Testis (tissue), 2 donors: ENCODE results near the gene PDC.

Experiments used
- CTCF ChIP-seq, 3 experiments: fragments of 450-650 bp in 2 of 3; fragments of 200-600 bp in 1 of 3; sonication (generic) in 1 of 3; IDR thresholded peaks; one replicate each; pipeline ENCODE4 v1.5.1; 2016 to 2019; ENCODE audit warnings: antibody characterized with exemption in 3 of 3, mild to moderate bottlenecking in 2 of 3, moderate library complexity in 1 of 3
- POLR2A ChIP-seq: fragments of 450-650 bp; IDR thresholded peaks from one replicate; pipeline ENCODE4 v1.6.1; 2017; ENCODE audit warnings: antibody characterized with exemption, mild to moderate bottlenecking, moderate library complexity

- TF ChIP-seq POLR2A (no peak), CTCF (IDR thresholded peaks at IDR 0.05) (no peak)
Observed at GRCh38 chr1:186499571-186499970, 38.7 kb upstream of the PDC start.
